K562 (cell line): ENCODE results near the gene RHOC. TPM values are rescaled to one million over a fixed set of nuclear protein-coding genes. Genes with fewer than 3 reads are reported as not detected.

ENCODE experiments used
- GTF2A2 ChIP-seq: IDR thresholded peaks from 2 replicates; pipeline ENCODE4 v1.6.1; 2016; ENCODE audit warnings: mild to moderate bottlenecking, missing genetic modification characterization, missing compliant biosample characterization
- HNRNPH1 ChIP-seq: fragments of 200-400 bp; formaldehyde crosslinking; optimal IDR thresholded peaks from 2 replicates; pipeline ENCODE3; 2017; ENCODE audit warnings: low read depth, mild to moderate bottlenecking, low read length, moderate library complexity
- MED1 ChIP-seq: sonication (generic); formaldehyde crosslinking; IDR thresholded peaks from 2 replicates; pipeline ENCODE4 v1.8.1; 2023; ENCODE audit warnings: missing genetic modification reagents, borderline replicate concordance
- MTA1 ChIP-seq: fragments of 450-650 bp; IDR thresholded peaks from 2 replicates; pipeline ENCODE4 v1.6.1; 2017; ENCODE audit warnings: borderline replicate concordance
- MTA3 ChIP-seq: fragments of 450-650 bp; formaldehyde crosslinking; IDR thresholded peaks from 2 replicates; pipeline ENCODE4 v1.6.1; 2017; ENCODE audit warnings: mild to moderate bottlenecking, borderline replicate concordance
- PHF20 ChIP-seq: fragments of 450-650 bp; IDR thresholded peaks from 2 replicates; pipeline ENCODE4 v1.6.1; 2018; ENCODE audit not compliant: partially characterized antibody
- PHF8 ChIP-seq: fragments of 200-600 bp; sonication (generic); IDR thresholded peaks from 2 replicates; pipeline ENCODE4 v1.6.1; 2012; ENCODE audit warnings: mixed run types, mild to moderate bottlenecking, inconsistent platforms, low read length, moderate library complexity, borderline replicate concordance
- SMARCA4 ChIP-seq: fragments of 450-650 bp; IDR thresholded peaks from 2 replicates; pipeline ENCODE4 v1.6.1; 2016
- SRSF7 ChIP-seq: fragments of 200-400 bp; formaldehyde crosslinking; optimal IDR thresholded peaks from 2 replicates; pipeline ENCODE3; 2017; ENCODE audit warnings: mild to moderate bottlenecking, low read depth, low read length
- TRIM24 ChIP-seq, 2 experiments: fragments of 450-650 bp; IDR thresholded peaks; 2 replicates each; pipeline ENCODE4 v1.6.1; 2016
- TSC22D4 ChIP-seq: fragments of 450-650 bp; IDR thresholded peaks from 2 replicates; pipeline ENCODE4 v1.6.1; 2016; ENCODE audit warnings: missing genetic modification characterization, missing biosample characterization, control low read depth
- ZNF384 ChIP-seq: IDR thresholded peaks from 2 replicates; pipeline ENCODE4 v1.6.1; 2012; ENCODE audit warnings: low read depth, low read length, improper control_type of control experiment
- ZNF830 ChIP-seq: fragments of 250-450 bp; sonication (Bioruptor Pico); IDR thresholded peaks from 2 replicates; pipeline ENCODE4 v1.5.0; 2021; ENCODE audit warnings: mild to moderate bottlenecking
- polyA plus RNA-seq, 8 experiments: library from polyadenylated mRNA; depleted of rRNA in 4 of 8; stranded (reverse) in 5 of 8; unstranded in 3 of 8; fragments of >200 nt; fragmentation: Nextera tagmentation in 2 of 8; fragmentation: Illumina TruSeq in 1 of 8; extraction: Ambion mirVana in 2 of 8; extraction: Trizol in 1 of 8; gene quantifications; 2 replicates each; pipeline versions ENCODE4 v1.2.1 to v1.2.3, GENCODE V29; 2011 to 2014; ENCODE audit warnings: inconsistent platforms in 1 of 8, missing spikeins in 1 of 8
- total RNA-seq, 7 experiments: library from RNA; depleted of rRNA in 6 of 7; stranded (reverse); fragments of >200 nt in 6 of 7; fragmentation: Illumina TruSeq in 2 of 7; extraction: Trizol in 2 of 7; gene quantifications; 2 replicates each; pipeline versions ENCODE4 v1.2.1 to v1.2.3, GENCODE V29; 2011 to 2021; ENCODE audit warnings: low replicate concordance in 1 of 7
- TF ChIP-seq, protein P1 (sequence below): fragments of 450-650 bp; formaldehyde crosslinking; IDR thresholded peaks from 2 replicates; pipeline ENCODE4 v1.4.0; 2020; ENCODE audit warnings: mild to moderate bottlenecking, mixed read lengths
- TF ChIP-seq, protein P2 (sequence below), 2 experiments: fragments of 450-650 bp; formaldehyde crosslinking in 1 of 2; IDR thresholded peaks; 2 replicates each; pipeline versions ENCODE4 v1.4.0 to v1.6.1; 2014 to 2020; ENCODE audit warnings: mild to moderate bottlenecking in 2 of 2, borderline replicate concordance in 1 of 2, low read depth in 1 of 2
- TF ChIP-seq, protein P3 (sequence below): fragments of 250-450 bp; sonication (Bioruptor Pico); IDR thresholded peaks from 2 replicates; pipeline ENCODE4 v1.5.0; 2021
- TF ChIP-seq, protein P4 (sequence below), 3 experiments: IDR thresholded peaks in 2 of 3; conservative IDR thresholded peaks in 1 of 3; 2 replicates each; pipeline ENCODE4 v1.5.1; 2011 to 2012; ENCODE audit warnings: low read length in 3 of 3, mild to moderate bottlenecking in 3 of 3, control low read depth in 2 of 3, improper control_type of control experiment in 1 of 3, inconsistent platforms in 1 of 3, low read depth in 1 of 3, mixed read lengths in 1 of 3, moderate library complexity in 1 of 3; ENCODE audit not compliant: insufficient read depth in 2 of 3

RHOC gene
- total and polyA plus RNA-seq, 9 of the 15 experiments (the other 6 are each of a cell fraction or from before 2014, with no cell fraction given): 35.2 to 364 (median 204) TPM

DNA sequence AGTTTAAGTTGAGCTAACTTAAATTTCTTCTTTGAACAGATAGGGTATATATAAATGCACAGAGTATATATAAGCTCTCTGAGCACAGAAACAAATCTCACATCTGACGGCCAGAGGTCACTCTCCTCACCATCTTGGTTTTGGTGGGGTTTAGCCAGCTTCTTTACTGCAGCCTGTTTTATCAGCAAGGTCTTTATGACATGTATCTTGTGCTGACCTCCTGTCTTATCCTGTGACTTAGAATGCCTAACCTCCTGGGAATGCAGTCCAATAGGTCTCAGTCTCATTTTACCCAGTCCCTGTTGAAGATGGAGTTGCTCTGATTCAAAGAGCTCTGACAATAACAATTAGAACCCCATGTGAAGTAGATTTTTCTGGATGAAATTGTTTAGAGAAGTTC lies 34.1 kb downstream of the RHOC start (continued):
- no peak for TF ChIP-seq HNRNPH1
- TF ChIP-seq, protein P1, sequence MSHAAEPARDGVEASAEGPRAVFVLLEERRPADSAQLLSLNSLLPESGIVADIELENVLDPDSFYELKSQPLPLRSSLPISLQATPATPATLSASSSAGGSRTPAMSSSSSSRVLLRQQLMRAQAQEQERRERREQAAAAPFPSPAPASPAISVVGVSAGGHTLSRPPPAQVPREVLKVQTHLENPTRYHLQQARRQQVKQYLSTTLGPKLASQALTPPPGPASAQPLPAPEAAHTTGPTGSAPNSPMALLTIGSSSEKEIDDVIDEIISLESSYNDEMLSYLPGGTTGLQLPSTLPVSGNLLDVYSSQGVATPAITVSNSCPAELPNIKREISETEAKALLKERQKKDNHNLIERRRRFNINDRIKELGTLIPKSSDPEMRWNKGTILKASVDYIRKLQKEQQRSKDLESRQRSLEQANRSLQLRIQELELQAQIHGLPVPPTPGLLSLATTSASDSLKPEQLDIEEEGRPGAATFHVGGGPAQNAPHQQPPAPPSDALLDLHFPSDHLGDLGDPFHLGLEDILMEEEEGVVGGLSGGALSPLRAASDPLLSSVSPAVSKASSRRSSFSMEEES (CRISPR knock-in tag): no peak
- TF ChIP-seq MTA3: no peak
- TF ChIP-seq SRSF7: no peak
- no peak for TF ChIP-seq SMARCA4
- no peak for TF ChIP-seq ZNF384
- TF ChIP-seq, protein P2, sequence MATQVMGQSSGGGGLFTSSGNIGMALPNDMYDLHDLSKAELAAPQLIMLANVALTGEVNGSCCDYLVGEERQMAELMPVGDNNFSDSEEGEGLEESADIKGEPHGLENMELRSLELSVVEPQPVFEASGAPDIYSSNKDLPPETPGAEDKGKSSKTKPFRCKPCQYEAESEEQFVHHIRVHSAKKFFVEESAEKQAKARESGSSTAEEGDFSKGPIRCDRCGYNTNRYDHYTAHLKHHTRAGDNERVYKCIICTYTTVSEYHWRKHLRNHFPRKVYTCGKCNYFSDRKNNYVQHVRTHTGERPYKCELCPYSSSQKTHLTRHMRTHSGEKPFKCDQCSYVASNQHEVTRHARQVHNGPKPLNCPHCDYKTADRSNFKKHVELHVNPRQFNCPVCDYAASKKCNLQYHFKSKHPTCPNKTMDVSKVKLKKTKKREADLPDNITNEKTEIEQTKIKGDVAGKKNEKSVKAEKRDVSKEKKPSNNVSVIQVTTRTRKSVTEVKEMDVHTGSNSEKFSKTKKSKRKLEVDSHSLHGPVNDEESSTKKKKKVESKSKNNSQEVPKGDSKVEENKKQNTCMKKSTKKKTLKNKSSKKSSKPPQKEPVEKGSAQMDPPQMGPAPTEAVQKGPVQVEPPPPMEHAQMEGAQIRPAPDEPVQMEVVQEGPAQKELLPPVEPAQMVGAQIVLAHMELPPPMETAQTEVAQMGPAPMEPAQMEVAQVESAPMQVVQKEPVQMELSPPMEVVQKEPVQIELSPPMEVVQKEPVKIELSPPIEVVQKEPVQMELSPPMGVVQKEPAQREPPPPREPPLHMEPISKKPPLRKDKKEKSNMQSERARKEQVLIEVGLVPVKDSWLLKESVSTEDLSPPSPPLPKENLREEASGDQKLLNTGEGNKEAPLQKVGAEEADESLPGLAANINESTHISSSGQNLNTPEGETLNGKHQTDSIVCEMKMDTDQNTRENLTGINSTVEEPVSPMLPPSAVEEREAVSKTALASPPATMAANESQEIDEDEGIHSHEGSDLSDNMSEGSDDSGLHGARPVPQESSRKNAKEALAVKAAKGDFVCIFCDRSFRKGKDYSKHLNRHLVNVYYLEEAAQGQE (IDR thresholded peaks at IDR 0.05; ENCODE audit: borderline replicate concordance): peak; percentile 37; the same call in 1 of the 2 replicates
- TF ChIP-seq, protein P2 (CRISPR knock-in tag; IDR thresholded peaks at IDR 0.05; ENCODE audit: low read depth): no peak
- no peak for TF ChIP-seq MTA1
- no peak for TF ChIP-seq GTF2A2 (tag)
- TF ChIP-seq PHF20: no peak
- TF ChIP-seq, protein P3, sequence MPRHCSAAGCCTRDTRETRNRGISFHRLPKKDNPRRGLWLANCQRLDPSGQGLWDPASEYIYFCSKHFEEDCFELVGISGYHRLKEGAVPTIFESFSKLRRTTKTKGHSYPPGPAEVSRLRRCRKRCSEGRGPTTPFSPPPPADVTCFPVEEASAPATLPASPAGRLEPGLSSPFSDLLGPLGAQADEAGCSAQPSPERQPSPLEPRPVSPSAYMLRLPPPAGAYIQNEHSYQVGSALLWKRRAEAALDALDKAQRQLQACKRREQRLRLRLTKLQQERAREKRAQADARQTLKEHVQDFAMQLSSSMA: no peak
- TF ChIP-seq TRIM24 (IDR thresholded peaks at IDR 0.05): no peak
- no peak for TF ChIP-seq MED1 (CRISPR knock-in tag)
- TF ChIP-seq ZNF830 (CRISPR knock-in tag): no peak
- TF ChIP-seq PHF8: no peak
- TF ChIP-seq TSC22D4 (tag): no peak
- TF ChIP-seq, protein P4, sequence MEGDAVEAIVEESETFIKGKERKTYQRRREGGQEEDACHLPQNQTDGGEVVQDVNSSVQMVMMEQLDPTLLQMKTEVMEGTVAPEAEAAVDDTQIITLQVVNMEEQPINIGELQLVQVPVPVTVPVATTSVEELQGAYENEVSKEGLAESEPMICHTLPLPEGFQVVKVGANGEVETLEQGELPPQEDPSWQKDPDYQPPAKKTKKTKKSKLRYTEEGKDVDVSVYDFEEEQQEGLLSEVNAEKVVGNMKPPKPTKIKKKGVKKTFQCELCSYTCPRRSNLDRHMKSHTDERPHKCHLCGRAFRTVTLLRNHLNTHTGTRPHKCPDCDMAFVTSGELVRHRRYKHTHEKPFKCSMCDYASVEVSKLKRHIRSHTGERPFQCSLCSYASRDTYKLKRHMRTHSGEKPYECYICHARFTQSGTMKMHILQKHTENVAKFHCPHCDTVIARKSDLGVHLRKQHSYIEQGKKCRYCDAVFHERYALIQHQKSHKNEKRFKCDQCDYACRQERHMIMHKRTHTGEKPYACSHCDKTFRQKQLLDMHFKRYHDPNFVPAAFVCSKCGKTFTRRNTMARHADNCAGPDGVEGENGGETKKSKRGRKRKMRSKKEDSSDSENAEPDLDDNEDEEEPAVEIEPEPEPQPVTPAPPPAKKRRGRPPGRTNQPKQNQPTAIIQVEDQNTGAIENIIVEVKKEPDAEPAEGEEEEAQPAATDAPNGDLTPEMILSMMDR (IDR thresholded peaks at IDR 0.05 in 2 of 3, conservative IDR thresholded peaks at IDR 0.05 in 1 of 3; ENCODE audit: insufficient read depth in 2 of 3, low read depth in 1 of 3, low read length in 3 of 3): peak; percentile 12 to 40 (median 24); a peak in 1 of 6 replicates
